GM10248 (cell line): ENCODE results near the gene GPR158.

Source experiments
- CTCF ChIA-PET: fragments of 300-600 bp; sonication (Branson Sonifier 250); formaldehyde crosslinking; extraction: SDS; loops from one replicate; lab custom pipeline; 2021; ENCODE audit warnings: antibody characterized with exemption; lab: Yijun Ruan, JAX
- POLR2A ChIA-PET: fragments of 350-650 bp; sonication (Branson Sonifier 250); formaldehyde crosslinking; extraction: SDS; loops from one replicate; lab custom pipeline; 2020; ENCODE audit warnings: antibody characterized with exemption; lab: Yijun Ruan, JAX
- DNase-seq: peaks from one replicate; pipeline ENCODE4 v3.0.0; 2012; ENCODE audit errors: extremely low spot score
- TF ChIP-seq, protein P1 (sequence below): IDR thresholded peaks from 2 replicates; pipeline ENCODE4 v1.5.1; 2012; ENCODE audit warnings: mild to moderate bottlenecking, low read depth; ENCODE audit errors: extremely low read depth, missing control alignments, control extremely low read depth

The GPR158 gene

DNA sequence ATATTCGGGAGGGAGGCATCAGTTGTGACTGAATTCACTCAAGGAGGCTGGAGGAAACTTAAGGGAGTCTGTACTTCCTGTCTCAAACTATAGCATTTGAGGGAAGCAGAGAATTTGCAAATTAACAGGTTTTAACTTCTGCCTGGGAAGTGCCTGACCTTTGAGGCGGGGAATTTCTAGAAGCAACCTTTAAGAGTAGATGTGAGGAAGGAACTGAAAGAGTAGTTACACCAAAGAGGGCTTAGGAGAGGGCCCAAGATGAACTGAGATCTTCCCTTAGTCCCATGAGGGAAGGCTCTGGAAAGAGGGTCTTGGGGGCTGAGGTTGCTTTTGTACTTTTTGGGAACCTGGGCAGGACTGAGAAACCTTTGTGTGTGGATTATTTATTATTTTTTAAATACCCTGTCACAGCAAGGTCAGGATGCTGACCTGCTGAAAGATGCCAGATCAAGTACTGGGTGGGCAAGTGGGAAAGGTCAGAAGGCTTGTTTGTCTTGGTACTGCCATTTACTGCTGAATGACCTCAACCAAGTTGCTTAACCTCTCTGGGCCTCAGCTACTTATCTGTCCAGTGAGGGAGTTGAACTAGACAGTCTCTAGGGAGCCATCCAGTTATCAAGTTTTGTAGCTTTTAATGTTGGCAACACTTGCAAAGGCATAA, 2.4 kb downstream of the GPR158 start:
- DNase-seq: no peak
- ChIA-PET CTCF (interaction anchor here (1.6 kb wide), 1 partner anchor 19 kb away, joined by 4 read pairs; no protein-coding TSS in a partner anchor), POLR2A (no interaction called here)
- TF ChIP-seq, protein P1, sequence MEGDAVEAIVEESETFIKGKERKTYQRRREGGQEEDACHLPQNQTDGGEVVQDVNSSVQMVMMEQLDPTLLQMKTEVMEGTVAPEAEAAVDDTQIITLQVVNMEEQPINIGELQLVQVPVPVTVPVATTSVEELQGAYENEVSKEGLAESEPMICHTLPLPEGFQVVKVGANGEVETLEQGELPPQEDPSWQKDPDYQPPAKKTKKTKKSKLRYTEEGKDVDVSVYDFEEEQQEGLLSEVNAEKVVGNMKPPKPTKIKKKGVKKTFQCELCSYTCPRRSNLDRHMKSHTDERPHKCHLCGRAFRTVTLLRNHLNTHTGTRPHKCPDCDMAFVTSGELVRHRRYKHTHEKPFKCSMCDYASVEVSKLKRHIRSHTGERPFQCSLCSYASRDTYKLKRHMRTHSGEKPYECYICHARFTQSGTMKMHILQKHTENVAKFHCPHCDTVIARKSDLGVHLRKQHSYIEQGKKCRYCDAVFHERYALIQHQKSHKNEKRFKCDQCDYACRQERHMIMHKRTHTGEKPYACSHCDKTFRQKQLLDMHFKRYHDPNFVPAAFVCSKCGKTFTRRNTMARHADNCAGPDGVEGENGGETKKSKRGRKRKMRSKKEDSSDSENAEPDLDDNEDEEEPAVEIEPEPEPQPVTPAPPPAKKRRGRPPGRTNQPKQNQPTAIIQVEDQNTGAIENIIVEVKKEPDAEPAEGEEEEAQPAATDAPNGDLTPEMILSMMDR: no peak

DNA sequence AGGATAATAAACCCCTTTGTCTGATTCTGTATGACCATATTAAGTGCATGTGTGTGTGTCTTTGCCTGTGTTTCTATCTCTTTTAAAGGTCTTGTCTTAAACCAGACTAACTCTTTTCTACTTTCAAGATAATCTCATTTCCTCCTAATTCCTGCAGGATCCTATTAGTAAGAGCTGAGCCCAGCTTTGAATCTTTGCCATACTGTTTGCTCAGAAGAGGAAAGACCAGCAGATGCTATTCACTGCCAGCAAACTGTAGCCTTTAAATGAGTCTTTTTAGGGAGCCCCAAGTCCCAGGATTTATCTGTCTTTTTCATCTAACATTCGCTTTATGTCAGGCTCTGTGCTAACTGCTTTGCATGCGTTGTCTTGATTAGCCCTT, 2.9 kb downstream of the GPR158 start:
- TF ChIP-seq, protein P1: no peak
- DNase-seq: no peak
- ChIA-PET CTCF (interaction anchor here (1.6 kb wide), 1 partner anchor 19 kb away, joined by 4 read pairs; no protein-coding TSS in a partner anchor), POLR2A (no interaction called here)

DNA sequence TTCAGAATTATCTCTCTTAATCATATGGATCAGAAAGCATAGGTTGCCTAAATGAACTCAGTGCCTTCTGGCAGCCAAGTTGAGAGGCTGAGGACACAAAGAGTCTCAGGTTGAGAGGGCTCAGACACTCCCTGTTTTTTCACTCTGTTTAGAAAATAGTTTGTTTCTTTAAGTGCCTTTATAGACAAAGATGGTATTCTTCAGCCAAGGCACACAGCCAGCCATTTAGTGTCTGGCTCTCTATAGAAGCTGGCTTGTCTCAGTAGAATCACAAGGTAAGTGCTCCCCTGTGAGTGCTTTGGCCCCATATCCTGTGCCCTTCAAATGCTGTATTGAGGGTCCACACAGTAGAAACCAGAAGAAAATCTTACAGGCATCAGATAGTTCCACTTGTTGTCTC, 3.6 kb downstream of the GPR158 start:
- CTCF ChIA-PET: interaction anchor here (1.6 kb wide), 1 partner anchor 20 kb away, joined by 4 read pairs; no protein-coding TSS in a partner anchor
- TF ChIP-seq, protein P1: no peak
- no peak for DNase-seq
- POLR2A ChIA-PET: no interaction called here

DNA sequence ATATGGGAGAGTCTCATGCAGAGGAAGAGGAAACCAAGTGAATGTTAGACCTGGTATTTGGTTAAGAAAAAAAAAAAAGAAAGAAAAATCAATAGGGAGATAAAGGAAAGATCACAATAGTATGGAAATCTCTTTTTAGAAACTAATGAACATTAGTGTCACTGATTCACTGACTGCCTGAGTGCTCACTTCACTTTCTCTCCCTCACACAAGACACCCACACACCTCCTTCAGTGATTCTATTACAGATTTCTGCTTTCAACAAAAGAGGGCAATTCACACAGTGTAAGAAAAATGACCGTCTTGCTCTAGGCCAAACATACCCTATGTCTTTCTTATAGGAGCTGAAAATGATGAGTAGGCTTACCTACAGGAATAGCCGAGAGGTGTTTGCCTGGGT, 6.0 kb downstream of the GPR158 start:
- no peak for DNase-seq
- TF ChIP-seq, protein P1: no peak
- POLR2A ChIA-PET: no interaction called here
- CTCF ChIA-PET: no interaction called here

DNA sequence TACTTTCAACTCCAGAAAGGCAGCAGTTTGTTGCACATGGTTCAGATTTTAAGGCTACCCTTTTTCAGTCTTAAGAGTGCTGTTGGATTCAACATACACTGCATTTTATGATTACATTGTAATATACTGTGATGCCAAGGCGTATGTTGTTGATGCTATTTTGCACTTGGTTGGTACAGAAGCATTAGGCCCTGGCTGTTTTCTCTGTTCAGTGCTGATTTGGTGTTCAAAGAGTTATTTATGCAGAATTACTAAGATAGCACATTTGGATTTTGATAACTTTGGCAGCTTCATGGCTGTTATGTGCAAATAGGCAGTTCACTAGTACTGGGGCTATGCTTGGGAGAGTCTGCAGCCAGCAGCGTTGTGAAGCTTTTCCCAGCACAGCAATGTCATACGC, 7.8 kb downstream of the GPR158 start:
- POLR2A ChIA-PET: no interaction called here
- TF ChIP-seq, protein P1: no peak

DNA sequence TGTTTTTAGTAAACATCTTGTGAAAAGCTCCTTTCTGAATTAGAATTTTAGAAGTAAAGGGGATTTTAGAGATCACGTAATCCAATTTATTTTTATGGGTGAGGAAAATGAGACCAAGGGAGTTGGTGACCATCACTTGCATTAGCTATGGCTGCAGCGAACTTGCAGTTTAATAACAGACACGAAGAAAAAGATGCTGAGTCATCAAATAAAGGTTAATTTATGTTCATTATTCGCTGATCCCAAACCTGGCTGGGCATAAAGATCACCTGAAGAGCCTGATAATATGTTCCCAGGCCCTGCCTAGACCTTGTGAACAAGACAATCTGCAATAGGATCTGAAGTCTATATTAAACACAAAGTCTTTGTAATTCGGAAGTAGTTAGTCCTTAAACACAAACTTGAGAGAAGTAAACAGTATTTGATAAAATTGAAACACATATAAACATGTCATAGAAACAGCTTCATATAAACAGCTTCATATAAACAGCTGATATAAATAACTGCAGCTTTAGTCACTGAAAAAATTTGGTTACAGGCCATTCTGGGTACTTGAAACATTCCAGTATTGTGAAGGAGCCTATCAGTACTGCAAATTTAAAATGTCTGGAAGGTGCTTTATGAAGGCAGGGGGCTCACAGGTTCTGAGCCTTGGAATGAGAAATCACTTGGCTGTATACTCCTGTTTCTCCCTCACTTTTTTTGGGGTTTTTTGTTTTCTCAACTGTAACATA, 16.5 kb downstream of the GPR158 start:
- DNase-seq: no peak
- ChIA-PET POLR2A (no interaction called here), CTCF (no interaction called here)
- TF ChIP-seq, protein P1: no peak

More for the DNA sequence above, 7.8 kb downstream of the GPR158 start:
- CTCF ChIA-PET: no interaction called here
- no peak for DNase-seq
